Skeletal muscle tissue (tissue), 4 donors: ENCODE data around the gene SLC47A1. TPM values are rescaled to one million over a fixed set of nuclear protein-coding genes. Genes with fewer than 3 reads are reported as not detected.
A peak's percentile ranks its signal among the peaks of the same experiment; 100 is the strongest.
"Not testable (repeated sequence)": the region's sequence is repeated elsewhere in the genome, so short reads cannot be mapped to it uniquely, and the experiment has no call there.

Experiments used
- H3K27ac ChIP-seq: one replicate; pipeline ENCODE4 v1.7.0; 2013; ENCODE audit warnings: mild to moderate bottlenecking, low read depth, low read length, inconsistent platforms
- H3K27me3 ChIP-seq, 3 donors: one replicate each; pipeline ENCODE4 v1.7.0; 2013; ENCODE audit warnings: low read length in 3 of 3; ENCODE audit not compliant: control insufficient read depth in 3 of 3, insufficient read depth in 3 of 3
- H3K36me3 ChIP-seq, 3 donors: one replicate each; pipeline ENCODE4 v1.7.0; 2013; ENCODE audit warnings: low read length in 3 of 3; ENCODE audit not compliant: control insufficient read depth in 3 of 3, insufficient read depth in 3 of 3
- H3K4me1 ChIP-seq, 3 donors: one replicate each; pipeline ENCODE4 v1.7.0; 2013; ENCODE audit warnings: low read length in 3 of 3, mild to moderate bottlenecking in 3 of 3; ENCODE audit not compliant: control insufficient read depth in 3 of 3, insufficient read depth in 3 of 3
- H3K4me3 ChIP-seq, 3 donors: one replicate each; pipeline ENCODE4 v1.7.0; 2013; ENCODE audit warnings: low read length in 3 of 3
- H3K9ac ChIP-seq, 3 donors: one replicate each; pipeline ENCODE4 v1.7.0; 2013; ENCODE audit warnings: low read length in 3 of 3, mild to moderate bottlenecking in 3 of 3, moderate library complexity in 2 of 3, low read depth in 1 of 3
- H3K9me3 ChIP-seq, 3 donors: one replicate each; pipeline ENCODE4 v1.7.0; 2013; ENCODE audit warnings: low read length in 3 of 3; ENCODE audit not compliant: control insufficient read depth in 3 of 3
- total RNA-seq: library from RNA; depleted of rRNA; stranded (reverse); fragments of >200 nt; gene quantifications from one replicate; pipeline ENCODE4 v1.2.3, GENCODE V29; 2014
- donor health status: Osteomylitis.

SLC47A1 gene
- total RNA-seq, 1 donor from 2014 or later: 0.52 TPM

DNA sequence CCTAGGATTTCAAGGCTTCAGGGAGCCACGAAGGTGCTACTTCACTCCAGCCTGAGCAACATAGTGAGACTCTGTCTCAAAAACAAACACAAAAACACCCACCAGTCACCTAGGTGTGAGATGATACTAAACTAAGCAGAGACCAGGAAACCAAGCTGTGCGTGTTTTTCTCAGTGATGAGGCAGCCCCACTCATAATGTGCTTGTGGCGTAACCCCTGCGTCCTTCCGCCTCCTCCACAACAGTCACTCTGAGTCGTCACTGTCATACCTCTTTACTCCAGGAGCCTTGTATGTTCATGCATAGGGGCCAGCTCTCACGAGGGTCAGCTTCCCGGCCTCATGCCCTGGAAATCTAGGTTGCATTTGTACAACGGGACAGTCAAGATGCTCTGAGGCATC is 31.1 kb upstream of the SLC47A1 start:
- H3K4me3 ChIP-seq: no peak overlapping the region
- no peaks in the 10 kb centered on the region for H3K4me1 ChIP-seq
- peaks cover 0 to 3% (median 0%) of the 10 kb centered on the region in 3 donors for H3K27me3 ChIP-seq
- H3K9me3 ChIP-seq: no peaks in the 10 kb centered on the region
- no peak overlapping the region for H3K27ac ChIP-seq
- H3K36me3 ChIP-seq: no peaks in the 10 kb centered on the region
- H3K9ac ChIP-seq: no peak overlapping the region

DNA sequence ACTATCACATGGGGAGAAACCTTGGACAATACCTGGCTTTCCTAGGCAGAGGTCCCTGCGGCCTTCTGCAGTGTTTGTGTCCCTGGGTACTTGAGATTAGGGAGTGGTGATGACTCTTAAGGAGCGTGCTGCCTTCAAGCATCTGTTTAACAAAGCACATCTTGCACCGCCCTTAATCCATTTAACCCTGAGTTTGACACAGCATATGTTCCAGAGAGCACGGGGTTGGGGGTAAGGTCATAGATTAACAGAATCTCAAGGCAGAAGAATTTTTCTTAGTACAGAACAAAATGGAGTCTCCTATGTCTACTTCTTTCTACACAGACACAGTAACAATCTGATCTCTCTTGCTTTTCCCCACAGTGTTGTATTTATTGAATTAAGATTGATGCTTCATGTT is 28.1 kb upstream of the SLC47A1 start:
- H3K27ac ChIP-seq, H3K36me3 ChIP-seq, H3K9me3 ChIP-seq, H3K27me3 ChIP-seq, H3K4me1 ChIP-seq, H3K9ac ChIP-seq, H3K4me3 ChIP-seq: not testable (repeated sequence)

DNA sequence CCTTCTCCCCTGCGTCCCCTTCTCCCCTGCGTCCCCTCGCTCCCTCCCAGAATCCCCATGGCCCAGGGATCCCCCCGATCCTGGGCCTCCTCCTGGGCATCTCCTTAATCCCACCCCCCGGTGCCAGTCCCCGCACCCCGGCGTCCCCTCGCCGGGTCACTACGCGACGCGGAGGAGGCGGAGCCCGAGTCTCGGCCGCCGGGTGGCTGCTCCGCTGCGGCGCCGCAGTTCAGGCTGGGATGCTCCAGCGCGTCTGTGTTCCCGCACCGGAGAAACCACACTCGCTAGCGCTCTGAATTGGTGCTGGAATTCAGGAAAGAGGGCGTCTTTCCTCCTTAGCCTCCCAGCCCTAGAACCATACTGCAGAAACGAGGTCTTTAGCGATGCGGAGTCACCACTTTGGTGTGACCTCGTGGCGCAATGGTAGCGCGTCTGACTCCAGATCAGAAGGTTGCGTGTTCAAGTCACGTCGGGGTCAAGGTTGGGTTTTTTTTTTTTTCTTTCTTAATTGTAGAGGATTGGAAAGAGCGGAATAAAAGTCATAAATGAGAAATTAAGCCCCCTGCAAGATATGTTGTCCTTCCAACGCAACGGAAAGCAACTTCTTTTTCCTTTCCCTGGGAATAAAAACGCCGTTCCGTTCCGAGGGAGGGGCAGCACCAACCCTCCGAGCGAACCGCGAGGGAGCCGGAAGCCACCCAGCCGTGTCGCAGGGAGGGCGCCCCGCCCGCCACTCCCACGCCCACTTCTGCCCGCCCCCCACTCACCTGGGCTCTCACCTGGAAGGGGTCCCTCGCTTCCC is 25.7 kb upstream of the SLC47A1 start:
- Histone ChIP-seq H3K36me3 (no peaks in the 10 kb centered on the region), H3K4me3 (peak overlapping the region; percentile 61 to 88 (median 86)), H3K9ac (peak overlapping the region; percentile 22 to 77 (median 54)), H3K27ac (peak overlapping the region; percentile 80), H3K9me3 (no peaks in the 10 kb centered on the region), H3K4me1 (peaks cover 0 to 3% (median 2%) of the 10 kb centered on the region in 3 donors), H3K27me3 (no peaks in the 10 kb centered on the region)

- H3K9ac ChIP-seq: peak overlapping the region; percentile 22 to 77 (median 54)
- no peaks in the 10 kb centered on the region for H3K9me3 ChIP-seq
- H3K4me3 ChIP-seq: peak overlapping the region; percentile 61 to 88 (median 86)
- peak overlapping the region; percentile 80 for H3K27ac ChIP-seq
- H3K27me3 ChIP-seq: no peaks in the 10 kb centered on the region
- peaks cover 2 to 4% (median 3%) of the 10 kb centered on the region in 3 donors for H3K4me1 ChIP-seq
- no peaks in the 10 kb centered on the region for H3K36me3 ChIP-seq
Observed at GRCh38 chr17:19508577-19508867, 25.1 kb upstream of the SLC47A1 start.

DNA sequence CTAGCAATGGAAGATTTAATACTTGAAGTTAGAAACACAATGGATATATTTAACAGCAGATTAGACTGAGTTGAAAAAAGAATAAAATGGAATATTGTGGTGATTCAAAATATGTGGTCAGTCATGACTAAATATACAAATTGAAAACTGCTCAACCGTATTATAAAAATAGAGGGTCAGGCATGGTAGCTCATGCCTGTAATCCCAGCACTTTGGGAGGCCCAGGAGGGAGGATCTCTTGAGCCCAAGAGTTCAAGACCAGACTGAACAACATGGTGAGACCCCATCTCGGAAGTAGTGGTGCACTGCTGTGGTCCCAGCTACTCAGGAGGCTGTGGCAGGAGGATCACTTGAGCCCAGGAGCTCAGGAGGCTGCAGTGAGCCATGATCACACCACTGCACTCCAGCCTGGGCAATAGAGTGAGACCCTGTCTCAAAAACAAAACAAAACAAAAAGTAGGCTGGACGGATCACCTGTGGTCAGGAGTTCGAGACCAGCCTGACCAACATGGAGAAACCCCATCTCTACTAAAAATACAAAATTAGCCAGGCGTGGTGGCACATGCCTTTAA is 24.3 kb upstream of the SLC47A1 start:
- H3K36me3 ChIP-seq, H3K27me3 ChIP-seq, H3K9ac ChIP-seq, H3K9me3 ChIP-seq, H3K27ac ChIP-seq, H3K4me1 ChIP-seq, H3K4me3 ChIP-seq: not testable (repeated sequence)

GRCh38 chr17:19510903-19511302 is 22.8 kb upstream of the SLC47A1 start:
- no peak overlapping the region for H3K4me3 ChIP-seq
- H3K9me3 ChIP-seq: no peaks in the 10 kb centered on the region
- H3K4me1 ChIP-seq: peaks cover 3 to 13% (median 8%) of the 10 kb centered on the region in 3 donors
- no peak overlapping the region for H3K27ac ChIP-seq
- H3K36me3 ChIP-seq: no peaks in the 10 kb centered on the region
- no peaks in the 10 kb centered on the region for H3K27me3 ChIP-seq
- peak overlapping the region in 1 of 3 donors; percentile 20 for H3K9ac ChIP-seq

DNA sequence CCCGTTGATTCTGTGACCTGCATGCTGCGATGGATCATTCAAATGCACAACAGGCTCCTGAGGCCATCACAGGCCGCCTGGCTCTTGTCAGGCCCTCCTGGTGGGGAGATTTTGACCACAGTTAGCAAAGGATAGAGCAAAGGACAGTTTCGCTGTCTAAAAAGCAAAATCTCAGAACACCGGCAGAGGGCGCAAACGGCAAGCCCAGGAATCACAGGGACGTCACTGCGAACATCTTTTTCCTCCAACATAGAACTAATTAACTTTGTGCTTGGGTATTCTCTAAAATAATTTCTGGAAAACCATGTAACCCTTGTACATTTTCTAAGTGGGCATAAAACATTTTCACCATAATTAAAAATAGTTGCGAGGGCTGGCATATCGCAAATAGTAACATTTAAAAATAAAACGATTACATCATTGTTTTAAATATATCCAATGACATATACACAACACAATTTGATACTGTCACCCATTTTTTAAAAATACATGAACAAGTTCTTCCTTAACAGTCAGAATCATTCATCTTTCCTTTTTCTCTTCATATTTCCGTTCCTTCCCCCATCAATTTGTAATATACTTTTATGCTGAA is 19.7 kb upstream of the SLC47A1 start:
- H3K27ac ChIP-seq: peak overlapping the region; percentile 58
- no peaks in the 10 kb centered on the region for H3K36me3 ChIP-seq
- H3K4me3 ChIP-seq: peak overlapping the region in 1 of 3 donors; percentile 12
- H3K9me3 ChIP-seq: no peaks in the 10 kb centered on the region
- no peaks in the 10 kb centered on the region for H3K27me3 ChIP-seq
- peaks cover 0 to 12% (median 8%) of the 10 kb centered on the region in 3 donors for H3K4me1 ChIP-seq
- H3K9ac ChIP-seq: peak overlapping the region in 2 of 3 donors; percentile 63 to 70

DNA sequence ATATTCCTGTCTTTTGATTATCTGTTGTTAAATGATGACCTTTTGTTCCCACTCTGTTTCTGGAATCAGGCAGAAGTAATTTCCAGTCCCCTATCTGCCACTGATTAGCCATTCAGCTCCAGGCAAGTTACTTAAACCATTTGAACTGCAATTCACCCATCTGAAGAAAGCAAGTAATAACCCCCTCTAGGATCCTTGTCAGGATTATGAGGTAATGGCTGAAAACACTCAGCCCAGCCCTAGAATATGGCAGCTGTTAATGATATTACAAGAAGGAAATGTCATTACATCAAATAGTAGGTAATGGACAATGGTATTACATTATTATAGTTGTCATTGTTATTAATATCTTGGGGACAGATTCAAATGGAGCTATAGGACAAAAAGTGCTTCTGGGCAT is 16.0 kb upstream of the SLC47A1 start:
- peaks cover 0 to 12% (median 8%) of the 10 kb centered on the region in 3 donors for H3K4me1 ChIP-seq
- no peak overlapping the region for H3K9ac ChIP-seq
- H3K36me3 ChIP-seq: no peaks in the 10 kb centered on the region
- no peak overlapping the region for H3K4me3 ChIP-seq
- no peak overlapping the region for H3K27ac ChIP-seq
- no peaks in the 10 kb centered on the region for H3K9me3 ChIP-seq
- no peaks in the 10 kb centered on the region for H3K27me3 ChIP-seq

GRCh38 chr17:19519388-19520291 is 14.0 kb upstream of the SLC47A1 start:
- H3K27me3 ChIP-seq, H3K36me3 ChIP-seq, H3K27ac ChIP-seq, H3K4me1 ChIP-seq, H3K9me3 ChIP-seq, H3K9ac ChIP-seq, H3K4me3 ChIP-seq: not testable (repeated sequence)
